Endodermal cell (in vitro differentiated cells): Measurements from ENCODE around the gene EYA2. TPM values are rescaled to one million over a fixed set of nuclear protein-coding genes. Genes with fewer than 3 reads are reported as not detected.
A peak's percentile ranks its signal among the peaks of the same experiment; 100 is the strongest.
"Not testable (repeated sequence)": the region's sequence is repeated elsewhere in the genome, so short reads cannot be mapped to it uniquely, and the experiment has no call there.

Experiments used
- DNase-seq: peaks from one replicate; pipeline ENCODE4 v3.0.0-alpha.2; 2017
- H3K27ac ChIP-seq: 2 replicates; pipeline ENCODE4 v1.5.1; 2013; ENCODE audit warnings: mild to moderate bottlenecking, low read depth, low read length, moderate library complexity
- H3K27me3 ChIP-seq: 2 replicates; pipeline ENCODE4 v1.6.1; 2013; ENCODE audit warnings: mild to moderate bottlenecking, low read length, moderate library complexity; ENCODE audit not compliant: insufficient read depth, control insufficient read depth, poor library complexity, severe bottlenecking
- H3K36me3 ChIP-seq: 2 replicates; pipeline ENCODE4 v1.7.0; 2013; ENCODE audit warnings: mild to moderate bottlenecking, low read length, moderate library complexity; ENCODE audit not compliant: control insufficient read depth, insufficient read depth
- H3K4me1 ChIP-seq: one replicate; pipeline ENCODE4 v1.7.0; 2013; ENCODE audit warnings: low read length; ENCODE audit not compliant: control insufficient read depth, insufficient read depth
- H3K4me3 ChIP-seq: 2 replicates; pipeline ENCODE4 v1.5.1; 2013; ENCODE audit warnings: mild to moderate bottlenecking, low read length, moderate library complexity
- H3K9ac ChIP-seq: 2 replicates; pipeline ENCODE4 v1.6.1; 2013; ENCODE audit warnings: mild to moderate bottlenecking, low read length, moderate library complexity; ENCODE audit not compliant: poor library complexity, severe bottlenecking; ENCODE audit errors: extremely low read depth
- H3K9me3 ChIP-seq: 2 replicates; pipeline ENCODE4 v1.6.1; 2013; ENCODE audit warnings: mild to moderate bottlenecking, low read length, moderate library complexity; ENCODE audit not compliant: control insufficient read depth
- H3K27ac Mint-ChIP-seq: 2 replicates; pipeline ENCODE4 v1.8.0; 2020; ENCODE audit warnings: mixed read lengths
- H3K27me3 Mint-ChIP-seq: 2 replicates; pipeline ENCODE4 v1.8.0; 2021; ENCODE audit warnings: mild to moderate bottlenecking, mixed read lengths; ENCODE audit not compliant: insufficient read depth
- H3K36me3 Mint-ChIP-seq: 2 replicates; pipeline ENCODE4 v1.8.0; 2020; ENCODE audit warnings: low read depth, mixed read lengths
- H3K4me1 Mint-ChIP-seq: 2 replicates; pipeline ENCODE4 v1.8.0; 2020; ENCODE audit warnings: mixed read lengths
- H3K4me3 Mint-ChIP-seq: 2 replicates; pipeline ENCODE4 v1.8.0; 2020; ENCODE audit warnings: mild to moderate bottlenecking, moderate library complexity, mixed read lengths
- H3K9me3 Mint-ChIP-seq: 2 replicates; pipeline ENCODE4 v1.8.0; 2020; ENCODE audit warnings: mild to moderate bottlenecking, mixed read lengths
- CTCF ChIP-seq: fragments of 200-600 bp; sonication (generic); conservative IDR thresholded peaks from 2 replicates; pipeline ENCODE4 v1.5.0; 2021; ENCODE audit warnings: antibody characterized with exemption, mild to moderate bottlenecking
- WGBS, 2 experiments: methylation state at CpG; one replicate each; pipeline versions ENCODE4 v1.1.5 to v1.1.7; 2013; ENCODE audit warnings: missing lambda C conversion rate in 2 of 2, mixed read lengths in 1 of 2; ENCODE audit not compliant: insufficient coverage in 1 of 2, insufficient read length in 1 of 2; 5-methylcytosine and 5-hydroxymethylcytosine counted together
- total RNA-seq, 2 donors: library from RNA; stranded (reverse); fragmentation: NEBNext Ultra II Directional in 1 of 2; extraction: Animal tissue kit (Norgen Biotek cat#: 25700) in 1 of 2; gene quantifications; 2 replicates in 1 of 2; 3 replicates in 1 of 2; pipeline ENCODE4 v1.2.1, GENCODE V29; 2021

Gene EYA2
- total RNA-seq, 2 donors from 2014 or later: 9.1 to 18.0 TPM

- Histone ChIP-seq H3K9ac (no peak overlapping the region), H3K36me3 (no peaks in the 10 kb centered on the region), H3K4me3 (no peak overlapping the region), H3K9me3 (no peaks in the 10 kb centered on the region), H3K4me1 (no peaks in the 10 kb centered on the region), H3K27ac (no peak overlapping the region), H3K27me3 (no peaks in the 10 kb centered on the region)
- peaks cover 2% of the 10 kb centered on the region for H3K36me3 Mint-ChIP-seq
- 90 to 94% methylated on average over 6 to 9 of the region's 9 CpGs for WGBS, 2 experiments
- no peak overlapping the region for H3K4me3 Mint-ChIP-seq
- H3K4me1 Mint-ChIP-seq: peaks cover 21% of the 10 kb centered on the region
- no peak for TF ChIP-seq CTCF
- DNase-seq: no peak
- peak overlapping the region; percentile 44 for H3K27ac Mint-ChIP-seq
- H3K9me3 Mint-ChIP-seq: peaks cover 2% of the 10 kb centered on the region
- no peaks in the 10 kb centered on the region for H3K27me3 Mint-ChIP-seq
These were observed 306.6 kb downstream of the EYA2 start for GRCh38 chr20:47201074-47201730.

- DNase-seq: no peak
- H3K4me3 ChIP-seq: no peak overlapping the region
- Mint-ChIP-seq H3K9me3 (peaks cover 2% of the 10 kb centered on the region), H3K4me3 (no peak overlapping the region), H3K36me3 (peaks cover 7% of the 10 kb centered on the region), H3K27me3 (no peaks in the 10 kb centered on the region), H3K27ac (peak overlapping the region; percentile 2), H3K4me1 (peaks cover 26% of the 10 kb centered on the region)
- no peak overlapping the region for H3K27ac ChIP-seq
- 92 to 94% methylated on average over 6 to 10 of the region's 10 CpGs for WGBS, 2 experiments
- H3K9ac ChIP-seq: no peak overlapping the region
- H3K4me1 ChIP-seq: no peaks in the 10 kb centered on the region
- H3K36me3 ChIP-seq: no peaks in the 10 kb centered on the region
- H3K27me3 ChIP-seq: no peaks in the 10 kb centered on the region
- no peaks in the 10 kb centered on the region for H3K9me3 ChIP-seq
- no peak for TF ChIP-seq CTCF
These were observed 308.4 kb downstream of the EYA2 start for GRCh38 chr20:47202733-47203667.

- H3K36me3 ChIP-seq: peaks cover 10% of the 10 kb centered on the region
- H3K9ac ChIP-seq: no peak overlapping the region
- no peak overlapping the region for H3K27ac ChIP-seq
- 96 to 98% methylated on average over 6 to 12 of the region's 12 CpGs for WGBS, 2 experiments
- no peak overlapping the region for H3K4me3 Mint-ChIP-seq
- no peak for DNase-seq
- no peaks in the 10 kb centered on the region for H3K27me3 ChIP-seq
- H3K4me3 ChIP-seq: no peak overlapping the region
- peaks cover 2% of the 10 kb centered on the region for H3K9me3 Mint-ChIP-seq
- no peak for TF ChIP-seq CTCF
- H3K4me1 Mint-ChIP-seq: peaks cover 26% of the 10 kb centered on the region
- H3K9me3 ChIP-seq: no peaks in the 10 kb centered on the region
- no peak overlapping the region for H3K27ac Mint-ChIP-seq
- no peaks in the 10 kb centered on the region for H3K4me1 ChIP-seq
- H3K27me3 Mint-ChIP-seq: no peaks in the 10 kb centered on the region
- peaks cover 18% of the 10 kb centered on the region for H3K36me3 Mint-ChIP-seq
These were observed 309.6 kb downstream of the EYA2 start for GRCh38 chr20:47204008-47204849.

GRCh38 chr20:47204850-47205122 lies 310.1 kb downstream of the EYA2 start:
- not testable (repeated sequence) for H3K27me3 Mint-ChIP-seq, H3K27ac ChIP-seq, H3K27me3 ChIP-seq, H3K4me1 ChIP-seq, DNase-seq, H3K4me3 Mint-ChIP-seq, H3K9me3 ChIP-seq, H3K9ac ChIP-seq, H3K27ac Mint-ChIP-seq, H3K9me3 Mint-ChIP-seq, H3K4me3 ChIP-seq
- H3K36me3 Mint-ChIP-seq: peaks cover 23% of the 10 kb centered on the region
- peaks cover 15% of the 10 kb centered on the region for H3K36me3 ChIP-seq
- 93 to 97% methylated on average over 11 of the region's 11 CpGs for WGBS, 2 experiments
- peaks cover 25% of the 10 kb centered on the region for H3K4me1 Mint-ChIP-seq
